GM18858 (cell line): Measurements from ENCODE around the gene MRRF.

Source experiments
- ATAC-seq: cut with Tn5 transposase; IDR thresholded peaks from one replicate; pipeline ENCODE4 v1.9.1; 2021; ENCODE audit not compliant: unreplicated experiment

MRRF gene

DNA sequence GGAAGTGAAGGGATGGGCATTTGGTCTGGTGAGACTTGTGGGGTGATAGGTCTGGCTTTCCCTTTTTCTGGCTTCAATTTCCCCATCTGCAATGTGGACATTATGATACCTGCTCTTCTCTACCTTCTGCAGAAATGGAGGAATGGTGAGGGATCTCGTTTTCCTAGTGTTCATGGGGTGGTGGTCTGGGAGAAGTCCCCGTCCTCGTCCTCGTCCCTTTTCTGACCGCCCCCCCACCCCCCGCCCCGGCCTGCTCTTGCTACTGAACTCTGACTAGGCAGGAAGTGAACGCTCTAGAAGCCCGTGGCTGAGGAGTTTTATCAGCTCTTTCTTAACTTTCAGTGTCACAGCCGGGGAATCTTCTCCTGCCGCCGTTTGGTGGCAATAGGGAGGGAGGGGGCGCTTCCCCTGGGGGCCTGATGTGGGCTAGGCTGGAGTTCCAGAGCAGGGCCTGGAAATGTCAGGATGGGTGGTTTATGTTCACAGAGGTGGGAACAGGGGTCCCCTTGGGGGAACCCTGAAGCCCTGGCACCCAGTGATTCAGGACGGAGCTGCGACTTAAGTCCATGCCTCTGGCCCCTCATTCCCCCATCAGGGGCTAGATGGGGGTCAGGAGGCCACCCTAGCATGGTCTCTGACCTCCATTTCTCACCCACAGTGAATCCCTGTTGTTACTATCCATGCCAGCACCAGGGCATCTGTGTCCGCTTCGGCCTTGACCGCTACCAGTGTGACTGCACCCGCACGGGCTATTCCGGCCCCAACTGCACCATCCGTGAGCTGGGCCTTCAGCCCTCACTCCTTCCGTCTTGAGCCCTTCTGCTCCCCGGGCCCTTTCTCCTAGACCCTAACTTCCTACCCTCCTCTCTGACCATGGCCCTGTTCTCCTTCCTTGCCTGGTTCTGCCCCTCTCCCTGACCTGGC lies 112.8 kb downstream of the MRRF start:
- ATAC-seq = no peak

DNA sequence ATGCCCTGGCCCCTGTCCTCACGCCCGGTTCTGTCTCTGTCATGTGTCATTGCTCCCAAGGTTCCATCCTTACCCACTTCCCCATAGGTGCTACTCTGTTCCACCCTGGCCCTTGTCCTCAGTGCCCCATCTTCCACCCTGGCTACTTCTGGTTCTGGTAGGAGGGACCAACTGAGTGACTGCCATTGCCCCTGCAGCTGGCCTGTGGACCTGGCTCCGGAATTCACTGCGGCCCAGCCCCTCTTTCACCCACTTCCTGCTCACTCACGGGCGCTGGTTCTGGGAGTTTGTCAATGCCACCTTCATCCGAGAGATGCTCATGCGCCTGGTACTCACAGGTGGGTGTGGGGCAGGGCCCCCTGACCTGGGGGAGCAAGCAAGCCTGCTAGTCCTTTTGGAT lies 113.6 kb downstream of the MRRF start:
- no peak for ATAC-seq

DNA sequence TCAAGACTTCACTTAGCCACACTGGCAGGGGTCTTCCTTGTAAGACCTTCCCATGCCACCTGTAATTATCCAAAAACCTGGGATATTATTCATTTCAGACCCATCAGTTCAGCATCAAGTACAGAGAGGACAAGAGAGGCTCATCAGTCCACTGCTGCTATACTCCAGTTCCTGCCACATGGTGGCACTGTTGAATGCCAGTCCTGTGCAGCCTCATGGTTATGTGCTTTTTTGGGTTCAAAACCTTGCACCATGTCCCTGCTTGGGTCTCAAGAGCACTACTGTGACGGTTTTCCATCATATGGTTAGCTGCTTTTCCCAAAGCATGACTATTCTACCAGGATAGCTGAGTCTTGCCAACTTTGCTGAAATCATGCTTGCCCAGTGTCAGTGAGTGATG lies 114.7 kb downstream of the MRRF start:
- no peak for ATAC-seq

DNA sequence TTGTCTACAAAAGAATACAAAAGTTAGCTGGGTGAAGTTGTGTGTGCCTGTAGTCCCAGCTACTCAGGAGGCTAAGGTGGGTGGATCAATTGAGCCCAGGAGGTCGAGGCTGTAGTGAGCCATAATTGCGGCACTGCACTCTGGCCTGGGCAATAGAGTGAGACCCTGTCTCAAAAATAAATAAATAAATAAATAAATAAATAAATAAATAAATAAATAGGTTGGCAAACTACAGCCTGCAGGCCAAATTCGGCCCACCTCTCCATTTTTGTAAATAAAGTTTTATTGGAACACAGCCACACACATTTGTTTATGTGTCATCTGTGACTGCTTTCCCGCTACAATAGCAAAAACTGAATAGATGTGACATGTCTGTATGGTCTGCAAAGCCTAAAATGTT lies 115.6 kb downstream of the MRRF start:
- no peak for ATAC-seq
